Hepatocyte (in vitro differentiated cells): Measurements from ENCODE around the gene KLHL5. TPM values are rescaled to one million over a fixed set of nuclear protein-coding genes. Genes with fewer than 3 reads are reported as not detected.

Source experiments
- DNase-seq: peaks from one replicate; pipeline ENCODE4 v3.0.0-alpha.2; 2016; ENCODE audit warnings: low spot score
- H2AFZ ChIP-seq: fragments of 200-600 bp; sonication (generic); 2 replicates; pipeline ENCODE4 v1.6.0; 2016; ENCODE audit warnings: antibody characterized with exemption, mild to moderate bottlenecking
- H3K27ac ChIP-seq: fragments of 200-600 bp; sonication (generic); 2 replicates; pipeline ENCODE4 v1.5.1; 2016; ENCODE audit warnings: mild to moderate bottlenecking
- H3K27me3 ChIP-seq: fragments of 200-600 bp; sonication (generic); 2 replicates; pipeline ENCODE4 v1.6.1; 2016
- H3K36me3 ChIP-seq: fragments of 200-600 bp; sonication (generic); replicated peaks from 2 replicates; pipeline ENCODE4 v1.5.1; 2016; ENCODE audit warnings: low read depth; ENCODE audit not compliant: insufficient read depth
- H3K4me1 ChIP-seq: fragments of 200-600 bp; sonication (generic); 2 replicates; pipeline ENCODE4 v1.5.1; 2016; ENCODE audit warnings: mild to moderate bottlenecking, moderate library complexity; ENCODE audit not compliant: insufficient read depth
- H3K4me2 ChIP-seq: fragments of 200-600 bp; sonication (generic); 2 replicates; pipeline ENCODE4 v1.6.0; 2016
- H3K4me3 ChIP-seq: fragments of 200-600 bp; sonication (generic); 2 replicates; pipeline ENCODE4 v1.5.1; 2016; ENCODE audit warnings: mild to moderate bottlenecking
- H3K79me2 ChIP-seq: fragments of 200-600 bp; sonication (generic); 2 replicates; pipeline ENCODE4 v1.6.0; 2017; ENCODE audit warnings: mild to moderate bottlenecking
- H3K9me2 ChIP-seq: fragments of 200-600 bp; sonication (generic); replicated peaks from 2 replicates; pipeline ENCODE4 v1.6.0; 2017; ENCODE audit warnings: mild to moderate bottlenecking; ENCODE audit not compliant: insufficient read depth
- H3K9me3 ChIP-seq: fragments of 200-600 bp; sonication (generic); 2 replicates; pipeline ENCODE4 v1.5.1; 2016; ENCODE audit warnings: low read depth, mild to moderate bottlenecking
- H4K20me1 ChIP-seq: fragments of 200-600 bp; sonication (generic); 2 replicates; pipeline ENCODE4 v1.6.0; 2016; ENCODE audit warnings: mild to moderate bottlenecking; ENCODE audit not compliant: insufficient read depth, poor library complexity, severe bottlenecking
- CTCF ChIP-seq: fragments of 200-600 bp; sonication (generic); IDR thresholded peaks from 2 replicates; pipeline ENCODE4 v1.5.1; 2016; ENCODE audit warnings: antibody characterized with exemption, mild to moderate bottlenecking; ENCODE audit not compliant: poor library complexity
- EZH2 ChIP-seq: fragments of 200-600 bp; sonication (generic); IDR thresholded peaks from 2 replicates; pipeline ENCODE4 v1.6.1; 2016; ENCODE audit warnings: antibody characterized with exemption, mild to moderate bottlenecking, borderline replicate concordance
- EZH2phosphoT487 ChIP-seq: fragments of 200-600 bp; sonication (generic); IDR thresholded peaks from one replicate; pipeline ENCODE4 v1.6.1; 2018; ENCODE audit warnings: antibody characterized with exemption, mild to moderate bottlenecking, low read depth, moderate library complexity; ENCODE audit not compliant: unreplicated experiment, severe bottlenecking
- WGBS: methylation state at CpG from one replicate; pipeline ENCODE4 v1.1.6; 2016; ENCODE audit warnings: low lambda C conversion rate; ENCODE audit errors: missing lambda C conversion rate; 5-methylcytosine and 5-hydroxymethylcytosine counted together
- polyA plus RNA-seq: library from polyadenylated mRNA; unstranded; fragments of >200 nt; fragmentation: Nextera tagmentation; extraction: Ambion mirVana; gene quantifications from 2 replicates; pipeline ENCODE4 v1.2.1, GENCODE V29; 2016
- total RNA-seq: library from RNA; depleted of rRNA; stranded (reverse); fragments of >200 nt; gene quantifications from 2 replicates; pipeline ENCODE4 v1.2.3, GENCODE V29; 2014

Gene KLHL5, protein sequence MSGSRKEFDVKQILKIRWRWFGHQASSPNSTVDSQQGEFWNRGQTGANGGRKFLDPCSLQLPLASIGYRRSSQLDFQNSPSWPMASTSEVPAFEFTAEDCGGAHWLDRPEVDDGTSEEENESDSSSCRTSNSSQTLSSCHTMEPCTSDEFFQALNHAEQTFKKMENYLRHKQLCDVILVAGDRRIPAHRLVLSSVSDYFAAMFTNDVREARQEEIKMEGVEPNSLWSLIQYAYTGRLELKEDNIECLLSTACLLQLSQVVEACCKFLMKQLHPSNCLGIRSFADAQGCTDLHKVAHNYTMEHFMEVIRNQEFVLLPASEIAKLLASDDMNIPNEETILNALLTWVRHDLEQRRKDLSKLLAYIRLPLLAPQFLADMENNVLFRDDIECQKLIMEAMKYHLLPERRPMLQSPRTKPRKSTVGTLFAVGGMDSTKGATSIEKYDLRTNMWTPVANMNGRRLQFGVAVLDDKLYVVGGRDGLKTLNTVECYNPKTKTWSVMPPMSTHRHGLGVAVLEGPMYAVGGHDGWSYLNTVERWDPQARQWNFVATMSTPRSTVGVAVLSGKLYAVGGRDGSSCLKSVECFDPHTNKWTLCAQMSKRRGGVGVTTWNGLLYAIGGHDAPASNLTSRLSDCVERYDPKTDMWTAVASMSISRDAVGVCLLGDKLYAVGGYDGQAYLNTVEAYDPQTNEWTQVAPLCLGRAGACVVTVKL
- 51.6 and 58.3 TPM in 2 replicates for total RNA-seq
- 28.1 and 30.2 TPM in 2 replicates for polyA plus RNA-seq

DNA sequence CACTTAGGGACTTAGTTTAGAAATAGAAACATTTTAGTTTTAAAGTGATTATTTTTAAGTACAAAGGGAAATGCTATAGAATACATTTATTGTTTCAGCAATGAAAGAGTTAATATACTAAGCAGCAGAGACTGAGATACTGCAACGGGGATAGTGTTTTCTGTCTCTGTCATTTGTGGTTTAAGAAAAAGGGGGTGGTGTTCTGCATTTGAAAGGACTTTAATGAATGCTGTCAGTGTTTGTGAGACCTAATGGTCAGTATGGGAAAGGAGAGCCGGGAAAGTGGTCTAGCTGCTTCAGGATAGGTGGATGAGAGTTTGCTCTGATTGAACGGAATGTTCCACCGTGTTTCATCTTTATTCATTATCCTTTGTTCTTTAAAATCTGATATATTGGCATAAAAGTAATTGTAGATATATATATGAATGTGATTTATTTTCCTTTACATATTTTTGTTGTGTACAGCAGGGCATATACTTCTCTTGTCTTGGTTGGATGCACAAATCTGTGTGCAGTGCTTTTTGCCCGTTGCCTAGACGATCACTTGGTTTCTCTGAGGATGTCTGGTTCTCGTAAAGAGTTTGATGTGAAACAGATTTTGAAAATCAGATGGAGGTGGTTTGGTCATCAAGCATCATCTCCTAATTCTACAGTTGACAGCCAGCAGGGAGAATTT lies at the start of gene KLHL5:
TSS of gene KLHL5 (plus strand) at position 139 of the 676 bp plus-strand sequence. CDS start at position 560, 421 bp downstream.
- Histone ChIP-seq H2AFZ (no peak within 1 kb of the TSS), H3K4me2 (peak within 1 kb of the TSS; percentile 63), H3K9me3 (no peaks in the 10 kb centered on the region), H3K4me3 (no peak within 1 kb of the TSS), H3K27me3 (no peaks in the 10 kb centered on the region), H3K9me2 (no peaks in the 10 kb centered on the region), H3K36me3 (no peaks in the 10 kb centered on the region), H3K4me1 (peaks cover 4% of the 10 kb centered on the region), H3K27ac (no peak within 1 kb of the TSS), H4K20me1 (no peaks in the 10 kb centered on the region), H3K79me2 (peaks cover 54% of the 10 kb centered on the region)
- no peak for TF ChIP-seq EZH2
- no peak for TF ChIP-seq CTCF
- no peak for TF ChIP-seq EZH2phosphoT487
- DNase-seq = no peak
- 27% methylated on average over 7 of the region's 7 CpGs for WGBS

DNA sequence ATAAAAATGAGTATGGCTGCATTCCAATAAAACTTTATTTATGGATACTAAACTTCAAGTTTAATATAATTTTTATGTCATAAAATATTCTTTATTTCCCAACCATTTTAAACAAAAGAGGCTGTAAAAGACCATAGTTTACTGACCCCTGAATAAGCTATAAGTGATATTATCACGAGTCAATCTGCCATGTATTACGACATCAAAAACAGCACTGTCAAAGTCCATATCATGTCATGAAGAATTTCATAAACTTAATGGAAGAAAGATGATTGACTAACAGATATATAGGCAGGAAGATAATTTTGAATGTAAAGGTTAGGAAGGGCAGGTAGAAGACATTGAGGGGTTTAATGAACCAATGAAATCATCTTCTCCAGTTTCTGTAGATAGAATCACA lies 48.0 kb upstream of the KLHL5 start:
- WGBS = 80% methylated on average over 2 of the region's 2 CpGs
- TF ChIP-seq EZH2phosphoT487 (no peak), EZH2 (no peak), CTCF (no peak)
- no peak for DNase-seq
- Histone ChIP-seq H3K36me3 (no peaks in the 10 kb centered on the region), H3K27ac (no peak overlapping the region), H3K4me3 (no peak overlapping the region), H3K79me2 (no peaks in the 10 kb centered on the region), H3K4me1 (no peaks in the 10 kb centered on the region), H4K20me1 (no peaks in the 10 kb centered on the region), H3K9me3 (no peaks in the 10 kb centered on the region), H2AFZ (no peak overlapping the region), H3K4me2 (no peak overlapping the region), H3K27me3 (no peaks in the 10 kb centered on the region), H3K9me2 (no peaks in the 10 kb centered on the region)

- DNase-seq = no peak
- no peak overlapping the region for H3K27ac ChIP-seq
- no peaks in the 10 kb centered on the region for H3K36me3 ChIP-seq
- no peaks in the 10 kb centered on the region for H3K9me2 ChIP-seq
- H3K79me2 ChIP-seq = no peaks in the 10 kb centered on the region
- no peaks in the 10 kb centered on the region for H3K9me3 ChIP-seq
- H2AFZ ChIP-seq = no peak overlapping the region
- no peaks in the 10 kb centered on the region for H3K27me3 ChIP-seq
- WGBS = 82% methylated on average over 4 of the region's 4 CpGs
- no peak overlapping the region for H3K4me3 ChIP-seq
- TF ChIP-seq EZH2 (no peak), EZH2phosphoT487 (no peak)
- H3K4me2 ChIP-seq = no peak overlapping the region
- H4K20me1 ChIP-seq = no peaks in the 10 kb centered on the region
- H3K4me1 ChIP-seq = no peaks in the 10 kb centered on the region
Observed at GRCh38 chr4:39020130-39020529, 41.9 kb upstream of the KLHL5 start.
